MCF 10A (cell line): ENCODE results near the gene MX2. TPM values are rescaled to one million over a fixed set of nuclear protein-coding genes. Genes with fewer than 3 reads are reported as not detected.
"Not testable (repeated sequence)": the region's sequence is repeated elsewhere in the genome, so short reads cannot be mapped to it uniquely, and the experiment has no call there.

ENCODE experiments used
- BruUV-seq: library from RNA; stranded (reverse); fragments of 400-500 nt; replicated peaks from 2 replicates; lab custom pipeline; 2021; lab: Mats Ljungman, UMichigan
- CTCF ChIA-PET: fragments of 300-600 bp; sonication (Branson Sonifier 250); formaldehyde crosslinking; extraction: SDS; loops from one replicate; lab custom pipeline; 2021; ENCODE audit warnings: antibody characterized with exemption, inconsistent platforms; lab: Yijun Ruan, JAX
- POLR2A ChIA-PET: fragments of 300-600, 350-650 bp; sonication (Branson Sonifier 250); formaldehyde crosslinking; extraction: SDS; loops from one replicate; lab custom pipeline; 2020; ENCODE audit warnings: antibody characterized with exemption, inconsistent platforms; lab: Yijun Ruan, JAX
- DNase-seq: peaks from one replicate; pipeline ENCODE4 v3.0.0-alpha.2; 2018; ENCODE audit not compliant: unreplicated experiment
- H3K27ac Mint-ChIP-seq: one replicate; pipeline ENCODE4 v1.8.0; 2022; ENCODE audit warnings: mild to moderate bottlenecking, low read depth, mixed read lengths; ENCODE audit not compliant: unreplicated experiment
- H3K27me3 Mint-ChIP-seq: one replicate; pipeline ENCODE4 v1.8.0; 2022; ENCODE audit warnings: mixed read lengths; ENCODE audit not compliant: insufficient read depth, unreplicated experiment
- H3K36me3 Mint-ChIP-seq: one replicate; pipeline ENCODE4 v1.8.0; 2022; ENCODE audit warnings: mild to moderate bottlenecking, moderate library complexity, mixed read lengths; ENCODE audit not compliant: insufficient read depth, unreplicated experiment
- H3K4me1 Mint-ChIP-seq: one replicate; pipeline ENCODE4 v1.8.0; 2022; ENCODE audit warnings: mixed read lengths; ENCODE audit not compliant: insufficient read depth, unreplicated experiment
- H3K4me3 Mint-ChIP-seq: one replicate; pipeline ENCODE4 v1.8.0; 2022; ENCODE audit warnings: mild to moderate bottlenecking, moderate library complexity, mixed read lengths; ENCODE audit not compliant: unreplicated experiment
- H3K9me3 Mint-ChIP-seq: one replicate; pipeline ENCODE4 v1.8.0; 2022; ENCODE audit warnings: mixed read lengths; ENCODE audit not compliant: unreplicated experiment
- CTCF ChIP-seq: fragments of 200-600 bp; IDR thresholded peaks from one replicate; pipeline ENCODE4 v1.8.0; 2022; ENCODE audit warnings: antibody characterized with exemption, mild to moderate bottlenecking; ENCODE audit not compliant: unreplicated experiment
- intact Hi-C: fragments of 100-400 bp; cut with micrococcal nuclease; formaldehyde crosslinking; loops from 2 replicates; pipeline ENCODE4 v1.14.1; 2022
- total RNA-seq: library from RNA; stranded (reverse); gene quantifications from 2 replicates; pipeline ENCODE4 v1.2.3, GENCODE V29; 2022

Gene MX2
- total RNA-seq, 1 experiment from 2014 or later, result not detected

GRCh38 chr21:41358193-41359166 is 3.3 kb upstream of the MX2 start:
- DNase-seq, result no peak
- POLR2A ChIA-PET, result no interaction called here
- no peaks in the 10 kb centered on the region for H3K36me3 Mint-ChIP-seq
- CTCF ChIA-PET, result interaction anchor here (0.6 kb wide), 1 partner anchor 257 kb away, joined by 3 read pairs; no protein-coding TSS in a partner anchor
- intact Hi-C loops, result no loop called here
- TF ChIP-seq CTCF, result no peak
- no TSS peak for BruUV-seq
- no peaks in the 10 kb centered on the region for H3K4me1 Mint-ChIP-seq
- H3K27me3 Mint-ChIP-seq, result peaks cover 35% of the 10 kb centered on the region
- H3K27ac Mint-ChIP-seq, result no peak overlapping the region
- no peaks in the 10 kb centered on the region for H3K9me3 Mint-ChIP-seq
- H3K4me3 Mint-ChIP-seq, result no peak overlapping the region

- Mint-ChIP-seq H3K4me1 (no peaks in the 10 kb centered on the region), H3K27me3 (peaks cover 27% of the 10 kb centered on the region), H3K27ac (no peak overlapping the region), H3K9me3 (no peaks in the 10 kb centered on the region), H3K4me3 (no peak overlapping the region), H3K36me3 (no peaks in the 10 kb centered on the region)
- intact Hi-C loops, result no loop called here
- CTCF ChIA-PET, result interaction anchor here (0.8 kb wide), 1 partner anchor 142 kb away, joined by 4 read pairs; no protein-coding TSS in a partner anchor
- TF ChIP-seq CTCF, result no peak
- no peak for DNase-seq
- no TSS peak for BruUV-seq
- POLR2A ChIA-PET, result no interaction called here
Observed at GRCh38 chr21:41359286-41359685, 2.5 kb upstream of the MX2 start.

- H3K9me3 Mint-ChIP-seq, POLR2A ChIA-PET, H3K36me3 Mint-ChIP-seq, intact Hi-C loops, H3K4me3 Mint-ChIP-seq, H3K4me1 Mint-ChIP-seq, BruUV-seq, H3K27ac Mint-ChIP-seq, DNase-seq: not testable (repeated sequence)
- CTCF ChIA-PET, result interaction anchor here (0.8 kb wide), 1 partner anchor 142 kb away, joined by 4 read pairs; no protein-coding TSS in a partner anchor
- peaks cover 23% of the 10 kb centered on the region for H3K27me3 Mint-ChIP-seq
Observed at GRCh38 chr21:41359754-41360071, 2.1 kb upstream of the MX2 start.

GRCh38 chr21:41360072-41360821 is 1.6 kb upstream of the MX2 start:
- no peak for DNase-seq
- BruUV-seq, result no TSS peak
- intact Hi-C loops, result no loop called here
- Mint-ChIP-seq H3K27me3 (peaks cover 18% of the 10 kb centered on the region), H3K9me3 (no peaks in the 10 kb centered on the region), H3K36me3 (no peaks in the 10 kb centered on the region), H3K4me3 (no peak overlapping the region), H3K4me1 (no peaks in the 10 kb centered on the region), H3K27ac (no peak overlapping the region)
- no peak for TF ChIP-seq CTCF
- CTCF ChIA-PET, result interaction anchor here (0.8 kb wide), 1 partner anchor 143 kb away, joined by 4 read pairs; no protein-coding TSS in a partner anchor
- POLR2A ChIA-PET, result no interaction called here
